Ovary (tissue), 9 donors: ENCODE measurements around the gene SETDB2. TPM values are rescaled to one million over a fixed set of nuclear protein-coding genes. Genes with fewer than 3 reads are reported as not detected.

ENCODE experiments used
- DNase-seq, 5 donors: peaks; one replicate each; pipeline ENCODE4 v3.0.0-alpha.2; 2019 to 2020
- H3K27ac ChIP-seq, 2 donors: fragments of 200-600 bp; one replicate each; pipeline versions ENCODE4 v1.5.1 to v1.8.0; 2019 to 2022
- H3K27me3 ChIP-seq: fragments of 200-600 bp; one replicate; pipeline ENCODE4 v1.8.0; 2022
- H3K36me3 ChIP-seq: fragments of 200-600 bp; sonication (generic); one replicate; pipeline ENCODE4 v1.5.1; 2019
- H3K4me1 ChIP-seq: one replicate; pipeline ENCODE4 v1.8.1; 2013; ENCODE audit warnings: mild to moderate bottlenecking, moderate library complexity; ENCODE audit not compliant: insufficient read depth
- H3K4me3 ChIP-seq: fragments of 200-600 bp; sonication (generic); one replicate; pipeline ENCODE4 v1.5.1; 2017
- H3K9me3 ChIP-seq, 2 donors: fragments of 200-600 bp in 1 of 2; sonication (generic) in 1 of 2; one replicate each; pipeline versions ENCODE4 v1.5.1 to v1.8.1; 2013 to 2019; ENCODE audit warnings: mild to moderate bottlenecking in 1 of 2, moderate library complexity in 1 of 2
- CTCF ChIP-seq, 3 donors: fragments of 450-650 bp in 2 of 3; fragments of 200-600 bp in 1 of 3; IDR thresholded peaks; one replicate each; pipeline versions ENCODE4 v1.5.1 to v1.8.0; 2016 to 2022; ENCODE audit warnings: antibody characterized with exemption in 3 of 3, mild to moderate bottlenecking in 1 of 3
- EP300 ChIP-seq: sonication (generic); formaldehyde crosslinking; IDR thresholded peaks from one replicate; pipeline ENCODE4 v1.6.1; 2017; ENCODE audit warnings: antibody characterized with exemption
- POLR2A ChIP-seq: fragments of 450-650 bp; IDR thresholded peaks from one replicate; pipeline ENCODE4 v1.6.1; 2017; ENCODE audit warnings: antibody characterized with exemption, mild to moderate bottlenecking, moderate library complexity
- WGBS, 3 donors: extraction: QIAGEN DNeasy Blood & Tissue Kit in 1 of 3; methylation state at CpG; one replicate each; pipeline versions ENCODE4 v1.1.5 to v1.1.7; 2013 to 2017; 5-methylcytosine and 5-hydroxymethylcytosine counted together
- intact Hi-C, 4 donors: fragments of 100-400 bp; cut with DNase I; formaldehyde crosslinking; loops; one replicate each; pipeline versions ENCODE4 v1.11.0 to v1.15.1; 2022 to 2023
- polyA plus RNA-seq, 2 donors: library from polyadenylated mRNA; stranded (reverse); fragments of 200-250 nt in 1 of 2; fragments of 350-450 nt in 1 of 2; fragmentation: Illumina TruSeq in 1 of 2; extraction: RNeasy Lipid Tissue Mini Kit (QIAGEN cat#74804) in 1 of 2; gene quantifications; one replicate each; pipeline ENCODE4 v1.2.3, GENCODE V29; 2013 to 2014
- total RNA-seq, 7 donors: library from RNA; depleted of rRNA in 2 of 7; stranded (reverse); fragments of >200 nt in 2 of 7; fragmentation: NEBNext Ultra II Directional in 3 of 7; extraction: Animal tissue kit (Norgen Biotek cat#: 25700) in 3 of 7; gene quantifications; one replicate each; pipeline versions ENCODE4 v1.1.0 to v1.2.4, GENCODE V29; 2016 to 2023
- donor health status: DM: no; HTN: no; CAD: no; lungs with moderate emphysema.
- donor health status: DM: no; HTN: no; CAD: no.
- donor health status: Bipolar disorder and iron deficiency.
- donor health status: DM: yes; HTN: yes; CAD: no.
- donor health status: DM: no; HTN: no; CAD: no.
- donor health status: DM: yes; HTN: yes; CAD: no.

SETDB2 gene
- total and polyA plus RNA-seq, 9 donors: 6.6 to 21.6 (median 16.9) TPM

- Histone ChIP-seq H3K27ac (no peak overlapping the region), H3K9me3 (no peaks in the 10 kb centered on the region), H3K36me3 (no peaks in the 10 kb centered on the region), H3K27me3 (no peaks in the 10 kb centered on the region), H3K4me1 (no peaks in the 10 kb centered on the region), H3K4me3 (no peak overlapping the region)
- intact Hi-C loops: loop anchor here (2.0 to 5.0 kb wide), 3 partner anchors 135 to 190 kb away; partner anchors contain the start of gene CDADC1 (in 1 of the 4)
- 27 to 39% (median 33%) methylated on average over 3 of the region's 3 CpGs for WGBS, 3 donors
- peak; percentile 58 to 76 (median 69) for DNase-seq
- TF ChIP-seq EP300 (no peak), POLR2A (no peak), CTCF (IDR thresholded peaks at IDR 0.05) (peak in 2 of 3 donors; percentile 30 to 51)
Measured at GRCh38 chr13:49436890-49437289, 7.2 kb upstream of the SETDB2 start.

GRCh38 chr13:49437705-49438104 lies 6.4 kb upstream of the SETDB2 start:
- TF ChIP-seq POLR2A (no peak), EP300 (no peak), CTCF (IDR thresholded peaks at IDR 0.05) (no peak)
- no peaks in the 10 kb centered on the region for H3K9me3 ChIP-seq
- 75 to 86% (median 75%) methylated on average over 7 of the region's 7 CpGs for WGBS, 3 donors
- no peak for DNase-seq
- no peak overlapping the region for H3K27ac ChIP-seq
- no peaks in the 10 kb centered on the region for H3K36me3 ChIP-seq
- intact Hi-C loops: loop anchor here (2.0 to 5.0 kb wide), 3 partner anchors 135 to 190 kb away; partner anchors contain the start of gene CDADC1 (in 1 of the 4)
- H3K4me1 ChIP-seq: no peaks in the 10 kb centered on the region
- H3K4me3 ChIP-seq: no peak overlapping the region
- no peaks in the 10 kb centered on the region for H3K27me3 ChIP-seq

- no peaks in the 10 kb centered on the region for H3K4me1 ChIP-seq
Measured at GRCh38 chr13:49439609-49440008, 4.5 kb upstream of the SETDB2 start.

GRCh38 chr13:49441312-49441711 lies 2.8 kb upstream of the SETDB2 start:
- TF ChIP-seq EP300 (no peak), POLR2A (no peak), CTCF (IDR thresholded peaks at IDR 0.05) (no peak)
- Histone ChIP-seq H3K4me1 (no peaks in the 10 kb centered on the region), H3K9me3 (no peaks in the 10 kb centered on the region), H3K27me3 (no peaks in the 10 kb centered on the region), H3K36me3 (no peaks in the 10 kb centered on the region), H3K27ac (no peak overlapping the region), H3K4me3 (no peak overlapping the region)
- no peak for DNase-seq
- WGBS, 3 donors: 92 to 99% (median 95%) methylated on average over 3 of the region's 3 CpGs
- intact Hi-C loops: loop anchor here in 1 of 4 donors (10.0 kb wide), 1 partner anchor 163 kb away; no protein-coding TSS in a partner anchor

More at GRCh38 chr13:49439609-49440008, 4.5 kb upstream of the SETDB2 start:
- Histone ChIP-seq H3K27me3 (no peaks in the 10 kb centered on the region), H3K27ac (no peak overlapping the region), H3K36me3 (no peaks in the 10 kb centered on the region), H3K9me3 (no peaks in the 10 kb centered on the region), H3K4me3 (no peak overlapping the region)
- WGBS, 3 donors: 74 to 86% (median 74%) methylated on average over 2 of the region's 2 CpGs
- intact Hi-C loops: loop anchor here (5.0 to 10.0 kb wide), 3 partner anchors 137 to 192 kb away; partner anchors contain the start of gene CDADC1 (in 1 of the 4)
- no peak for TF ChIP-seq POLR2A
- no peak for TF ChIP-seq CTCF (IDR thresholded peaks at IDR 0.05)
- TF ChIP-seq EP300: no peak
- DNase-seq: no peak
